Measurements from ENCODE around the gene HOXA3. TPM values are rescaled to one million over a fixed set of nuclear protein-coding genes. Genes with fewer than 3 reads are reported as not detected.
A peak's percentile ranks its signal among the peaks of the same experiment; 100 is the strongest.

The HOXA3 gene
- total RNA-seq, 6 donors from 2014 or later: 0.20 to 11.4 (median 3.5) TPM

DNA sequence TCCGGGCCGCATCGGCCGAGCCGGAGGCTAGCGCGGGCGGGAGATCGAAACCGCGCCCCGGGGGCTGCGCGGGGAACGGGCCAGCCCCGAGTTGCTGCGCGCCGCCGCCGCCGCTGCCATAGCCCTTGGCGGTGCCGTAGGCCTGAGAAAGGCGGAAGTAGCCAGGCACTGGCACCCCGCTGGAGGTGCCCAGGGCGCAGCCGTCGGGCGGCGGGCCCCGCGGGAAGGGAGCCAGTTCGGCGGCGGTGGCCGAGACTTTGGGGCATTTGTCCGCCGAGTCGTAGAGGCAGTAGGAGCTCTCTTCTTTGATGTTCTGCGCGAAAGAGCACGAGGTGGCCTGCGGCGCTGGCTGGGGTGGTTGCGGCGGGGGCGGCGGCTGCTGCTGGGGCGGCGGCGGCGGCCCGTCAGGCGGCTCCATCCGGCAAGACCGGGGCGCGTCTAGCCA, 21.1 kb upstream of the HOXA3 start:
- Histone ChIP-seq H3K36me3 (no peaks in the 10 kb centered on the region), H3K9me3 (peaks cover 0 to 6% (median 0%) of the 10 kb centered on the region in 4 donors), H3K4me1 (peaks cover 24 to 44% (median 33%) of the 10 kb centered on the region in 4 donors), H3K27ac (no peak overlapping the region), H3K27me3 (peaks cover 2 to 95% (median 73%) of the 10 kb centered on the region in 4 donors), H3K4me3 (peak overlapping the region; percentile 3 to 53 (median 40))
- peak in 1 of 2 donors; percentile 76 for ATAC-seq (ENCODE audit: low FRiP score in 2 of 2)
- TF ChIP-seq, protein P1, sequence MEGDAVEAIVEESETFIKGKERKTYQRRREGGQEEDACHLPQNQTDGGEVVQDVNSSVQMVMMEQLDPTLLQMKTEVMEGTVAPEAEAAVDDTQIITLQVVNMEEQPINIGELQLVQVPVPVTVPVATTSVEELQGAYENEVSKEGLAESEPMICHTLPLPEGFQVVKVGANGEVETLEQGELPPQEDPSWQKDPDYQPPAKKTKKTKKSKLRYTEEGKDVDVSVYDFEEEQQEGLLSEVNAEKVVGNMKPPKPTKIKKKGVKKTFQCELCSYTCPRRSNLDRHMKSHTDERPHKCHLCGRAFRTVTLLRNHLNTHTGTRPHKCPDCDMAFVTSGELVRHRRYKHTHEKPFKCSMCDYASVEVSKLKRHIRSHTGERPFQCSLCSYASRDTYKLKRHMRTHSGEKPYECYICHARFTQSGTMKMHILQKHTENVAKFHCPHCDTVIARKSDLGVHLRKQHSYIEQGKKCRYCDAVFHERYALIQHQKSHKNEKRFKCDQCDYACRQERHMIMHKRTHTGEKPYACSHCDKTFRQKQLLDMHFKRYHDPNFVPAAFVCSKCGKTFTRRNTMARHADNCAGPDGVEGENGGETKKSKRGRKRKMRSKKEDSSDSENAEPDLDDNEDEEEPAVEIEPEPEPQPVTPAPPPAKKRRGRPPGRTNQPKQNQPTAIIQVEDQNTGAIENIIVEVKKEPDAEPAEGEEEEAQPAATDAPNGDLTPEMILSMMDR (IDR thresholded peaks at IDR 0.05): no peak
- TF ChIP-seq POLR2A (IDR thresholded peaks at IDR 0.05): no peak
- TF ChIP-seq EP300 (IDR thresholded peaks at IDR 0.05): no peak
- no peak for TF ChIP-seq POLR2AphosphoS5 (IDR thresholded peaks at IDR 0.05)
- peak; percentile 47 to 91 for DNase-seq
- WGBS, 2 donors: 2 to 8% methylated on average over 10 of the region's 59 CpGs

DNA sequence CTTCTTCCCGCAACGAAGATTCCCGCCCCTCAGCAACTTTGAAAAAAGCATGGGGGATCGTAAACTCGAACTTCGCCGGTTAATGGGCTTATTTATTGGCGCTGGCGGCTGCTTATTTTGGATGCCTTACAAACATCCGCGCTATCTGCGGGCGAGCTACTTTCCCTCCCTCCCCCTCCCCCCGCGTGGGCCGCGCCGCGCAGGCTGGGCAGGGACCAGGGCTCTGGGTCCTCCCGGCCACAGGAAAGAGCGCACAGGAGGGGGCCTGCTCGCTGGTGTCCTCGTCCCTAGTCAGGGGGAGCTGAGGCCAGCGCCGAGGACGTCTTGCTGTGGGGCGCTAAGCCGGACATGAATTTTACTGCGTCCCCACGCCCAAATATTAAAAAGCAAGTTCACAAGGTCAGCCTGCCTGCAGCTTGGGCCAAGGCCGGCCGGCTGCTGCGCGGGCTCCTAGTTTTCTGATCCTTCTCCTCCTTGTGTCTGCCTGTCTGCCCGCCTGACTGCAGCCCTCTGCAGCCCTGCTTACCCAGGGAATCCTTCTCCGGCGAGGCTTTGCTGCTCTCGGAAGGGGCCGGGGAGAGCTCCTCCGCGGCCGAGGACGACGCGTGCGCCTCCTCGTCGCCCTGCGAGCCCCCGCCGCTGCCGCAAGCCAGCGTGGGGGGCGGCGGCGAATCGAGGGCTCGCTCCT, 20.6 kb upstream of the HOXA3 start:
- Histone ChIP-seq H3K9me3 (peaks cover 0 to 6% (median 0%) of the 10 kb centered on the region in 4 donors), H3K36me3 (no peaks in the 10 kb centered on the region), H3K27me3 (peaks cover 2 to 95% (median 77%) of the 10 kb centered on the region in 4 donors), H3K4me3 (peak overlapping the region; percentile 3 to 53 (median 40)), H3K27ac (no peak overlapping the region), H3K4me1 (peaks cover 24 to 44% (median 33%) of the 10 kb centered on the region in 4 donors)
- no peak for TF ChIP-seq POLR2A (IDR thresholded peaks at IDR 0.05)
- 2 to 3% methylated on average over 23 of the region's 58 CpGs for WGBS, 2 donors
- ATAC-seq (ENCODE audit: low FRiP score in 2 of 2) (peak in 1 of 2 donors; percentile 44), DNase-seq (peak; percentile 17 to 87)

GRCh38 chr7:27172315-27172774, 20.0 kb upstream of the HOXA3 start:
- H3K27me3 ChIP-seq: peaks cover 2 to 96% (median 78%) of the 10 kb centered on the region in 4 donors
- no peak overlapping the region for H3K27ac ChIP-seq
- H3K36me3 ChIP-seq: no peaks in the 10 kb centered on the region
- DNase-seq (peak in 1 of 2 donors; percentile 8), ATAC-seq (ENCODE audit: low FRiP score in 2 of 2) (no peak)
- TF ChIP-seq EP300 (IDR thresholded peaks at IDR 0.05) (no peak), POLR2A (IDR thresholded peaks at IDR 0.05) (no peak), POLR2AphosphoS5 (IDR thresholded peaks at IDR 0.05) (no peak)
- TF ChIP-seq, protein P1 (IDR thresholded peaks at IDR 0.05): no peak
- 19 to 20% methylated on average over 5 to 10 of the region's 10 CpGs for WGBS, 2 donors
- peaks cover 0 to 6% (median 0%) of the 10 kb centered on the region in 4 donors for H3K9me3 ChIP-seq
- peaks cover 24 to 44% (median 34%) of the 10 kb centered on the region in 4 donors for H3K4me1 ChIP-seq
- H3K4me3 ChIP-seq: peak overlapping the region in 2 of 4 donors; percentile 47 to 53

GRCh38 chr7:27171637-27172314, 19.4 kb upstream of the HOXA3 start:
- Histone ChIP-seq H3K4me3 (peak overlapping the region in 1 of 4 donors; percentile 5), H3K27me3 (peaks cover 2 to 98% (median 78%) of the 10 kb centered on the region in 4 donors), H3K4me1 (peaks cover 24 to 49% (median 36%) of the 10 kb centered on the region in 4 donors), H3K27ac (no peak overlapping the region), H3K9me3 (peaks cover 0 to 6% (median 0%) of the 10 kb centered on the region in 4 donors), H3K36me3 (no peaks in the 10 kb centered on the region)
- DNase-seq: peak in 1 of 2 donors; percentile 18
- no peak for TF ChIP-seq POLR2AphosphoS5 (IDR thresholded peaks at IDR 0.05)
- TF ChIP-seq, protein P1 (IDR thresholded peaks at IDR 0.05): no peak
- TF ChIP-seq POLR2A (IDR thresholded peaks at IDR 0.05): no peak
- TF ChIP-seq EP300 (IDR thresholded peaks at IDR 0.05): no peak
- 7 to 9% methylated on average over 29 to 30 of the region's 30 CpGs for WGBS, 2 donors
- no peak for ATAC-seq (ENCODE audit: low FRiP score in 2 of 2)

DNA sequence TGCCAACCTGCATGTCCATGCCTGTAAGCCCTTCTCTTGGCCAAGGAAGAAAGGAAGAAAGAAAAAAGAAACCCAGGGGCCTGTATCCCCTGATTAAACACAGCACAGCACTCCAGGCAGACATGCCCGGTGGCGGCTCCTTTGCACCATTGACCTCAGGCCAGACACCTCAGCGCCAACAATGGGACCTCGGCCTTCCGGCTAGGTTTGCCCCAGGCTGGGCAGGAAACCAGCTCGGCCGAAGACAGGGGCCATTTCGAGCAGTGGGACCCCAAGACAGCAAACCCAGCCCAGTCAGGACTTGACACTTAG, 18.9 kb upstream of the HOXA3 start:
- peaks cover 0 to 6% (median 0%) of the 10 kb centered on the region in 4 donors for H3K9me3 ChIP-seq
- H3K27me3 ChIP-seq: peaks cover 2 to 98% (median 80%) of the 10 kb centered on the region in 4 donors
- no peak overlapping the region for H3K27ac ChIP-seq
- TF ChIP-seq, protein P1 (IDR thresholded peaks at IDR 0.05): no peak
- no peak for TF ChIP-seq EP300 (IDR thresholded peaks at IDR 0.05)
- no peak for TF ChIP-seq POLR2AphosphoS5 (IDR thresholded peaks at IDR 0.05)
- TF ChIP-seq POLR2A (IDR thresholded peaks at IDR 0.05): no peak
- peaks cover 24 to 54% (median 40%) of the 10 kb centered on the region in 4 donors for H3K4me1 ChIP-seq
- WGBS, 2 donors: 8 to 12% methylated on average over 8 of the region's 8 CpGs
- ATAC-seq (ENCODE audit: low FRiP score in 2 of 2): no peak
- peak in 1 of 2 donors; percentile 14 for DNase-seq
- H3K36me3 ChIP-seq: no peaks in the 10 kb centered on the region
- peak overlapping the region in 1 of 4 donors; percentile 5 for H3K4me3 ChIP-seq
